ENCODE data around the gene PIPOX. TPM values are rescaled to one million over a fixed set of nuclear protein-coding genes. Genes with fewer than 3 reads are reported as not detected.

Gene PIPOX
- total RNA-seq, 4 donors from 2014 or later: 0.98 to 4.3 (median 1.5) TPM

DNA sequence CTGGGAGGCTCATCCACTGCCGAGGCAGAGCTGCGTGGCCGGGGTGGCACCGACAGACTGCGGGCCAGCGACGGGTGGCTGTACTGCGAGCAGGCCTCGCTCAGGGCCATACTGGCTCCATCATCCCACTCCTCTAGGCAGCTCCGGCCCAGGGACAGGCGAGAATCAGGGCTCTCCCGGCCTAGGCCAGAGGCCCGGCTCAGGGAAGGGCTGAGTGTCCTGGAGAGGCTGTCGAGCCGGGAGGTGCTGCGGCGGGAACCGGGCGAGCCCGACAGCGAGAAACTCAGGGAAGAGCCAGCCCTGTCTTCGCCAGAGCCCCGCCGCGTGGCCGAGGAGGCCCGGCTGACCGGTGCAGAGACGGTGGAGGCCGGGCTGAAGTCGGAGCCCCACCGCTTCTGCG lies 37.4 kb downstream of the PIPOX start:
- TF ChIP-seq CTCF (IDR thresholded peaks at IDR 0.05; ENCODE audit: low read depth): no peak

- no peak for TF ChIP-seq CTCF (IDR thresholded peaks at IDR 0.05; ENCODE audit: low read depth)
These were observed 38.0 kb downstream of the PIPOX start for GRCh38 chr17:29080965-29081364.

DNA sequence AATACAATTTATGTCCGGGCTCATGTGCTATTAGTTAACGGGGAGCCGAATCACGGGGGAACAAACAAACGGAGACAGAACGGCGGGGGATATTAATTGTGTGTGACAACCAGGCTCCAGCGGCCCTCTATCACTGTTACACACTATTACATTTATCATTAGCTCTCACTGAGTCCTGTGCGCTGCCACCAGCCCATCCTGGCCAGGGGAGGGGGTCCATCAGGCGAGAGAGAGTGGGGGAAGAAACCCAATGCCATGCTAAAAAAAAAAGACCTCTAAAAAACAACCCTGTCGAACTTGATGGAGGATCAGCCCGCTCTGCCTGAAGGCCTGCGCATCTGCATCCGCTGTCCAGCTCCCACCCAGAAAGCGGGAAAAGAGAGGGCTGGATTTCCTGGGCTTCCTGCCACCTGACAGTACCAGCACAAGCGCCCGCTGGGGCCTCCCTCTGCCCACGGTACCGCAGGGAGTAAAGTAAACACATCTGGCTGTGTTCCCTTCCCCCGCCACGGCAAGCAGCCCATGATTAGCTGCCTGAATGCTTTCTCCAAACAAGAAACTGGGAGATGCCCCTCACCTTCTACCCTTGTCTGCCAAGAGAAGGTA lies 41.7 kb downstream of the PIPOX start:
- no peak for TF ChIP-seq CTCF (IDR thresholded peaks at IDR 0.05; ENCODE audit: low read depth)

- TF ChIP-seq CTCF (IDR thresholded peaks at IDR 0.05; ENCODE audit: low read depth): no peak
These were observed 42.3 kb downstream of the PIPOX start for GRCh38 chr17:29085223-29085622.

DNA sequence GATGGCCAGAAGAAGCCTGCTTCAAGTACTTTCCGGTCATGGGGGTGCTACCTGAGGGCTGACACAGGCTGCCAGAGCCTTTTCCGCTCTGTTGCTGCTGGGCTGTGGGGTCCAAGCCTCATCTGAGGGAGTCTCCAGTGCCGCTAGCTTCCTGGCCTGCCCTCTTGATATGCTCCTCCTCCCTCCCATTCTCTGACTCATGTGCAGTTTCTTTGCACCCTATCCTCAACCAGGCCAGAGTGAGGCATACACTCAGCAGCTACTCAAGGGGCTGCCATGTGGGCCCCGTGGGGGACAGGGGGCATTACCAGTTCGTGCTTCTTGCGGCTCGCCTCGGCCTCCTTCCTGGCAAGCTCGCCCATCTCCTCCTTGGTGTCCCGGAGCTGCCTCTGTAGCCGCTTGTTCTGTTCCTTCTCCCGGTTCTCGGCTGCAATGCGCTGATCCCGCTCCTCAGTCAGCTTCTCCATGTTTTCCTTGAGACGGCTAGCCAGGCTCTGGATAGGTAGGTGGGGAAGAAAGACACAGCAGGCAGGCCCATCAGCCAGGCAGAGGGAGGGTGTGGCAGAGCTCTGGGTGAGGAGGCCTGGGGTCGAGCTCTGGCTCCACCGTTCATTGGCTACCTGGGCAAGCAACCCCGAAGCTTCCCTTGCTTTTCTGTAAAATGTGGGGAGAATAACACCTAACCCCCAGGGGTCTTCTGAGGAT lies 43.8 kb downstream of the PIPOX start:
- no peak for TF ChIP-seq CTCF (IDR thresholded peaks at IDR 0.05; ENCODE audit: low read depth)

GRCh38 chr17:29089601-29090044 lies 46.7 kb downstream of the PIPOX start:
- TF ChIP-seq CTCF (IDR thresholded peaks at IDR 0.05; ENCODE audit: low read depth): no peak

DNA sequence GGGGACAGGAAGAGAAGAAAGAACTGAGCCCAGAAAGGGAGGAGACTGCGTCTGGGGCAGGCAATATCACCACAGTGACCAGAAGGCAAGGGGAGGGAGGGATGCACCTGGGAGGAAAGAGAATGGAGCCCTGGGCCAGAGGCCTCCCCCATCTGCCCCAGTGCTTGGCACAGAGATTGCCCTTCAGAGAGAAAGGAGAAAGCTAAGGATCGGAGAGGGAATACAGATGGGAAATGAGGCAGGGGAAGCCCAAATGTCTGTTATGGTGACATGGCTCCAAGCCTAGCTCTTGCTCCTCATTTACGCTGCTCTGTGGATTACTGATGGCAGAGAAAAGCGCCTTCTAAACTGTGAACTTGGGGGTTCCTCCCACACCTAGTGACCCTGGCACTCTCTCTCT lies 47.2 kb downstream of the PIPOX start:
- no peak for TF ChIP-seq CTCF (IDR thresholded peaks at IDR 0.05; ENCODE audit: low read depth)
